ENCODE measurements around the gene PPP1R14B.

DNA sequence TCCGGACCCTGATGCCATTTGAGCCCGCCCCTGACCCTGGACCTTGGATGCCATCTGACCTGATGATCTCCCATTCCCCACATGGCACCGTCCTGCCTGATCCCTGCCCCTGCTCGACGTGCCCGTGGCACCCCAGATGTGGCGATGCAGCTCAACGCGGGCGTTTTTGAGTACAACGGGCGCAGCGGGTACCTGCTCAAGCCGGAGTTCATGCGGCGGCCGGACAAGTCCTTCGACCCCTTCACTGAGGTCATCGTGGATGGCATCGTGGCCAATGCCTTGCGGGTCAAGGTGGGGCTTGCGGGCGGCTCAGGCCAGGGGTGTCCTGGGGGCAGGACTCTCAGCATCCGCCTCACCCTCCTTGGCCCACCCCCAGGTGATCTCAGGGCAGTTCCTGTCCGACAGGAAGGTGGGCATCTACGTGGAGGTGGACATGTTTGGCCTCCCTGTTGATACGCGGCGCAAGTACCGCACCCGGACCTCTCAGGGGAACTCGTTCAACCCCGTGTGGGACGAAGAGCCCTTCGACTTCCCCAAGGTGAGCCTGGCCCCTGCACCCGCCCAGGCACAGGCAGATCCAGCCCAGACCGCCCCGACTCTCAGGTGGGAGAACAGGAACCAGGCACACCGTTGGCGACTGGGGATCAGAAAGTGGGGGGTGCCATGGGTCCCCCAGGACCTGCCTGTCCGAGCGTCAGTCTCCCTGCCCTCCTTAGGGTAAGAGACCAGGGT, 15.7 kb upstream of the PPP1R14B start:
- TF ChIP-seq EZH2 (IDR thresholded peaks at IDR 0.05; ENCODE audit: low read depth): no peak
- TF ChIP-seq, protein P1, sequence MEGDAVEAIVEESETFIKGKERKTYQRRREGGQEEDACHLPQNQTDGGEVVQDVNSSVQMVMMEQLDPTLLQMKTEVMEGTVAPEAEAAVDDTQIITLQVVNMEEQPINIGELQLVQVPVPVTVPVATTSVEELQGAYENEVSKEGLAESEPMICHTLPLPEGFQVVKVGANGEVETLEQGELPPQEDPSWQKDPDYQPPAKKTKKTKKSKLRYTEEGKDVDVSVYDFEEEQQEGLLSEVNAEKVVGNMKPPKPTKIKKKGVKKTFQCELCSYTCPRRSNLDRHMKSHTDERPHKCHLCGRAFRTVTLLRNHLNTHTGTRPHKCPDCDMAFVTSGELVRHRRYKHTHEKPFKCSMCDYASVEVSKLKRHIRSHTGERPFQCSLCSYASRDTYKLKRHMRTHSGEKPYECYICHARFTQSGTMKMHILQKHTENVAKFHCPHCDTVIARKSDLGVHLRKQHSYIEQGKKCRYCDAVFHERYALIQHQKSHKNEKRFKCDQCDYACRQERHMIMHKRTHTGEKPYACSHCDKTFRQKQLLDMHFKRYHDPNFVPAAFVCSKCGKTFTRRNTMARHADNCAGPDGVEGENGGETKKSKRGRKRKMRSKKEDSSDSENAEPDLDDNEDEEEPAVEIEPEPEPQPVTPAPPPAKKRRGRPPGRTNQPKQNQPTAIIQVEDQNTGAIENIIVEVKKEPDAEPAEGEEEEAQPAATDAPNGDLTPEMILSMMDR (conservative IDR thresholded peaks at IDR 0.05): no peak
